ENCODE data around the gene METTL1. TPM values are rescaled to one million over a fixed set of nuclear protein-coding genes. Genes with fewer than 3 reads are reported as not detected.

Gene METTL1
- total and polyA plus RNA-seq, 4 donors, result 2.8 to 11.2 (median 7.1) TPM

DNA sequence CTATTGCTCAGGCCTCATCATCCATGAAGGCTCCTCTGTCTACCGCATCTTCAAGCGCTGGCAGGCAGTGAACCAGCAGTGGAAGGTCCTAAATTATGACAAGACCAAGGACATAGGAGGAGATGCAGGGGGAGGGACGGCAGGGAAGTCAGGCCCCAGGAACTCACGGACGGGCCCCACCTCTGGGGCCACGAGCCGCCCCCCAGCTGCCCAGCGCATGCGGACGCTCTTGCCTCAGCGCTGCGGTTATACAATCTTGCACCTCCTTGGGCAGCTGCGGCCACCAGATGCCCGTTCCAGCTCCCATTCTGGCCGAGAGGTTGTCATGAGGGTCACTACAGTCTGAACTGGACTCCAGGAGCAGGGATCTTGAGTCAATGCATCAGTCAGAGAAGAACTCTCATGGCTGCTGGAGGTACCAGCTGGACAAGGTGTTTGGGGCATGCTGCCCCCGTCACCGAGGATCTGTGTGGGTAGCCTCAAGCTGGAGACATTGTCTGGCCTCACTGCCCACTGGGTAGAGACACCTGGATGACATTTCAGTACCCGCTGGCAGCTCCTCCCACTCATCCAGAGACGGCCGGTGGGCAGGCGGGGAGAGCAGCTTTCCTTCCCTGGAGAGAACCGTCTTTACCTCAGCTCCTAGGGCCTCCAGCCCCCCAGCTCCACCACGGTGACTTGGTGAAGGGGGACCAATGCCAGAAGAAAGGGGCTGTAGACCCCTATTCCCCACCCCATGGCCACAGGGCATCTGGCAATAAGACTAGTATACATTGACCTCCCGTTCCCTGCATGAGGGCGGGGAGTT, 13.1 kb downstream of the METTL1 start (continued):
- TF ChIP-seq, protein P1, sequence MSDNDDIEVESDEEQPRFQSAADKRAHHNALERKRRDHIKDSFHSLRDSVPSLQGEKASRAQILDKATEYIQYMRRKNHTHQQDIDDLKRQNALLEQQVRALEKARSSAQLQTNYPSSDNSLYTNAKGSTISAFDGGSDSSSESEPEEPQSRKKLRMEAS (IDR thresholded peaks at IDR 0.05), result no peak
- TF ChIP-seq TAF1 (conservative IDR thresholded peaks at IDR 0.05), result no peak
- TF ChIP-seq JUND (IDR thresholded peaks at IDR 0.05), result no peak
- TF ChIP-seq, protein P2, sequence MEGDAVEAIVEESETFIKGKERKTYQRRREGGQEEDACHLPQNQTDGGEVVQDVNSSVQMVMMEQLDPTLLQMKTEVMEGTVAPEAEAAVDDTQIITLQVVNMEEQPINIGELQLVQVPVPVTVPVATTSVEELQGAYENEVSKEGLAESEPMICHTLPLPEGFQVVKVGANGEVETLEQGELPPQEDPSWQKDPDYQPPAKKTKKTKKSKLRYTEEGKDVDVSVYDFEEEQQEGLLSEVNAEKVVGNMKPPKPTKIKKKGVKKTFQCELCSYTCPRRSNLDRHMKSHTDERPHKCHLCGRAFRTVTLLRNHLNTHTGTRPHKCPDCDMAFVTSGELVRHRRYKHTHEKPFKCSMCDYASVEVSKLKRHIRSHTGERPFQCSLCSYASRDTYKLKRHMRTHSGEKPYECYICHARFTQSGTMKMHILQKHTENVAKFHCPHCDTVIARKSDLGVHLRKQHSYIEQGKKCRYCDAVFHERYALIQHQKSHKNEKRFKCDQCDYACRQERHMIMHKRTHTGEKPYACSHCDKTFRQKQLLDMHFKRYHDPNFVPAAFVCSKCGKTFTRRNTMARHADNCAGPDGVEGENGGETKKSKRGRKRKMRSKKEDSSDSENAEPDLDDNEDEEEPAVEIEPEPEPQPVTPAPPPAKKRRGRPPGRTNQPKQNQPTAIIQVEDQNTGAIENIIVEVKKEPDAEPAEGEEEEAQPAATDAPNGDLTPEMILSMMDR (IDR thresholded peaks at IDR 0.05; ENCODE audit: low read depth, low read length, missing input control), result no peak
- no peak for TF ChIP-seq GABPA (IDR thresholded peaks at IDR 0.05 in 1 of 2, conservative IDR thresholded peaks at IDR 0.05 in 1 of 2)
- TF ChIP-seq FOXA1 (IDR thresholded peaks at IDR 0.05), result no peak
- TF ChIP-seq HNF4A (conservative IDR thresholded peaks at IDR 0.05), result no peak
- TF ChIP-seq, protein P3, sequence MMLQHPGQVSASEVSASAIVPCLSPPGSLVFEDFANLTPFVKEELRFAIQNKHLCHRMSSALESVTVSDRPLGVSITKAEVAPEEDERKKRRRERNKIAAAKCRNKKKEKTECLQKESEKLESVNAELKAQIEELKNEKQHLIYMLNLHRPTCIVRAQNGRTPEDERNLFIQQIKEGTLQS (IDR thresholded peaks at IDR 0.05), result no peak
- TF ChIP-seq RXRA (IDR thresholded peaks at IDR 0.05), result no peak

DNA sequence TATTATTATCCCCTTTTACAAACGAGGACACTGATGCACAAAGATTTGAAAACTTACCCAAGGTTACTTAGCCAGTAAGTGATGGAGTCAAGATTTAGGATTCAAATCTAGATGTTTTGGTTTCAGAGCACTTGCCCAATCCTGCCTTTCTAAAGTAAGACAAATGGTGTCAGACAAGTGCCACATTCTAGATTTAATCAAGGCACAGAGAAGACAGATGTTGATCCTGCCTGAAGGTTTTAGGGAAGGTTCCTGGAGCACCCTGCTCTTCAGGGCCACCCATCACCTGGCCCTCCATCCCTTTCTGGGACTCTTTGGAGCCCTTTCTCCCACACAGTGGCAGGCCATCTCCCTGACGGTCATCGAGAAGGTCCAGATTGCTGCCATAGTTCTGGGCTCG, 14.1 kb downstream of the METTL1 start:
- Histone ChIP-seq H3K27me3 (ENCODE audit: control insufficient read depth in 4 of 4, insufficient read depth in 4 of 4, low read length in 3 of 4) (no peaks in the 10 kb centered on the region), H3K4me1 (ENCODE audit: control insufficient read depth in 4 of 4, insufficient read depth in 4 of 4, low read length in 3 of 4) (peaks cover 0 to 20% (median 13%) of the 10 kb centered on the region in 4 donors), H3K4me3 (ENCODE audit: low read depth in 1 of 3, low read length in 3 of 3) (no peak overlapping the region), H3K27ac (ENCODE audit: low read depth in 1 of 2, low read length in 2 of 2) (no peak overlapping the region), H3K36me3 (ENCODE audit: control insufficient read depth in 4 of 4, insufficient read depth in 3 of 4, low read depth in 1 of 4, low read length in 3 of 4) (peaks cover 0 to 7% (median 0%) of the 10 kb centered on the region in 4 donors), H3K9ac (ENCODE audit: low read depth in 1 of 2, low read length in 2 of 2) (no peak overlapping the region), H3K9me3 (ENCODE audit: control insufficient read depth in 4 of 4, low read length in 3 of 4) (no peaks in the 10 kb centered on the region)
- DNase-seq (ENCODE audit: low spot score), result no peak
- WGBS, result 94% methylated on average over 4 of the region's 4 CpGs
- TF ChIP-seq, protein P4, sequence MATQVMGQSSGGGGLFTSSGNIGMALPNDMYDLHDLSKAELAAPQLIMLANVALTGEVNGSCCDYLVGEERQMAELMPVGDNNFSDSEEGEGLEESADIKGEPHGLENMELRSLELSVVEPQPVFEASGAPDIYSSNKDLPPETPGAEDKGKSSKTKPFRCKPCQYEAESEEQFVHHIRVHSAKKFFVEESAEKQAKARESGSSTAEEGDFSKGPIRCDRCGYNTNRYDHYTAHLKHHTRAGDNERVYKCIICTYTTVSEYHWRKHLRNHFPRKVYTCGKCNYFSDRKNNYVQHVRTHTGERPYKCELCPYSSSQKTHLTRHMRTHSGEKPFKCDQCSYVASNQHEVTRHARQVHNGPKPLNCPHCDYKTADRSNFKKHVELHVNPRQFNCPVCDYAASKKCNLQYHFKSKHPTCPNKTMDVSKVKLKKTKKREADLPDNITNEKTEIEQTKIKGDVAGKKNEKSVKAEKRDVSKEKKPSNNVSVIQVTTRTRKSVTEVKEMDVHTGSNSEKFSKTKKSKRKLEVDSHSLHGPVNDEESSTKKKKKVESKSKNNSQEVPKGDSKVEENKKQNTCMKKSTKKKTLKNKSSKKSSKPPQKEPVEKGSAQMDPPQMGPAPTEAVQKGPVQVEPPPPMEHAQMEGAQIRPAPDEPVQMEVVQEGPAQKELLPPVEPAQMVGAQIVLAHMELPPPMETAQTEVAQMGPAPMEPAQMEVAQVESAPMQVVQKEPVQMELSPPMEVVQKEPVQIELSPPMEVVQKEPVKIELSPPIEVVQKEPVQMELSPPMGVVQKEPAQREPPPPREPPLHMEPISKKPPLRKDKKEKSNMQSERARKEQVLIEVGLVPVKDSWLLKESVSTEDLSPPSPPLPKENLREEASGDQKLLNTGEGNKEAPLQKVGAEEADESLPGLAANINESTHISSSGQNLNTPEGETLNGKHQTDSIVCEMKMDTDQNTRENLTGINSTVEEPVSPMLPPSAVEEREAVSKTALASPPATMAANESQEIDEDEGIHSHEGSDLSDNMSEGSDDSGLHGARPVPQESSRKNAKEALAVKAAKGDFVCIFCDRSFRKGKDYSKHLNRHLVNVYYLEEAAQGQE (IDR thresholded peaks at IDR 0.05), result no peak
- TF ChIP-seq, protein P3 (IDR thresholded peaks at IDR 0.05), result no peak
- TF ChIP-seq YY1 (IDR thresholded peaks at IDR 0.05) (no peak), NR2F2 (IDR thresholded peaks at IDR 0.05) (no peak), TAF1 (conservative IDR thresholded peaks at IDR 0.05) (no peak), RXRA (IDR thresholded peaks at IDR 0.05) (no peak), SP1 (IDR thresholded peaks at IDR 0.05) (no peak), RAD21 (IDR thresholded peaks at IDR 0.05) (no peak), JUND (IDR thresholded peaks at IDR 0.05) (no peak), EGR1 (IDR thresholded peaks at IDR 0.05; ENCODE audit: low read depth in 2 of 2) (no peak), GABPA (IDR thresholded peaks at IDR 0.05 in 1 of 2, conservative IDR thresholded peaks at IDR 0.05 in 1 of 2) (no peak), HNF4A (conservative IDR thresholded peaks at IDR 0.05) (no peak), FOXA2 (IDR thresholded peaks at IDR 0.05) (no peak)
- TF ChIP-seq, protein P5, sequence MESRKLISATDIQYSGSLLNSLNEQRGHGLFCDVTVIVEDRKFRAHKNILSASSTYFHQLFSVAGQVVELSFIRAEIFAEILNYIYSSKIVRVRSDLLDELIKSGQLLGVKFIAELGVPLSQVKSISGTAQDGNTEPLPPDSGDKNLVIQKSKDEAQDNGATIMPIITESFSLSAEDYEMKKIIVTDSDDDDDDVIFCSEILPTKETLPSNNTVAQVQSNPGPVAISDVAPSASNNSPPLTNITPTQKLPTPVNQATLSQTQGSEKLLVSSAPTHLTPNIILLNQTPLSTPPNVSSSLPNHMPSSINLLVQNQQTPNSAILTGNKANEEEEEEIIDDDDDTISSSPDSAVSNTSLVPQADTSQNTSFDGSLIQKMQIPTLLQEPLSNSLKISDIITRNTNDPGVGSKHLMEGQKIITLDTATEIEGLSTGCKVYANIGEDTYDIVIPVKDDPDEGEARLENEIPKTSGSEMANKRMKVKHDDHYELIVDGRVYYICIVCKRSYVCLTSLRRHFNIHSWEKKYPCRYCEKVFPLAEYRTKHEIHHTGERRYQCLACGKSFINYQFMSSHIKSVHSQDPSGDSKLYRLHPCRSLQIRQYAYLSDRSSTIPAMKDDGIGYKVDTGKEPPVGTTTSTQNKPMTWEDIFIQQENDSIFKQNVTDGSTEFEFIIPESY (IDR thresholded peaks at IDR 0.05), result no peak
